NCI-H1105 (cell line): Measurements from ENCODE around the gene LMO2.

ENCODE experiments used
- DNase-seq: peaks from one replicate; lab custom pipeline; 2025; lab: John Stamatoyannopoulos, UW

LMO2 gene

GRCh38 chr11:33915526-33915925 lies 23.6 kb upstream of the LMO2 start:
- no peak for DNase-seq

DNA sequence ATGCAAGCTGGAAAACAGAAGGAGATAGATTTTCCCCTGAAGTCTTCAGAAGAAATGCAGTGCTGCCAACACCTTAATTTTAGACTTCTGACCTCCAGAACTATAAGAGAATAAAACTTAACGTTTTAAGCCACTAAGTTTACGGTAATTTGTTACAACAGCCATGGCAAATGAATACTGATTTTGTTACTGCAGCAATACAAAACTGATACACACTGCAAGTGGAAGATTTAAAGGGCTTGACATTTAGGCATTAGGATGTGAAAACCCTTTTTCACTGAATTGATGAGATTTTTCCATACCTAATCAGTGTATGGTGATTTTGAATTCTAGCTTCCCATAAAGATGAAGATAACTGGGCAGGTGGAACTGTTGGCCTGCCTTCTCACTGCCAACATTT lies 22.1 kb upstream of the LMO2 start:
- no peak for DNase-seq

GRCh38 chr11:33912405-33913361 lies 20.8 kb upstream of the LMO2 start:
- DNase-seq, result peak; percentile 70

DNA sequence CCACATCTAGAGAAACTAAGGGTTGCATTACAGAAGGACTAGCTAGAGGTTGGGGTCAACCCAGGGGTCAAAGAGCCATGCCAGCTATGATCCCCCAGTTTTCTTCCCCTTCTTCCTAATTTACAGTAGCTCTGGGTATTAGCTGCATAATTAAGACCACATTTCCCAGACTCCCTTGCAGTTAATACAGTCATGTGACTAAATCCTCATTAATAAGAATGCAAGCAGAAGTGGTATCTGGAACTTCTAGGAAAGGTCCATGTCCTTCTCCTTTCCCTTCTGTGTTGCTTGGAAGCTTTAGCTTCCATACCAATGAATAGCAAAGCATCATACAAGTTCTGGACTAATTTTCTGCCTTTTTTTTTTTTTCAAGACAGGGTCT lies 19.1 kb upstream of the LMO2 start:
- DNase-seq, result no peak

DNA sequence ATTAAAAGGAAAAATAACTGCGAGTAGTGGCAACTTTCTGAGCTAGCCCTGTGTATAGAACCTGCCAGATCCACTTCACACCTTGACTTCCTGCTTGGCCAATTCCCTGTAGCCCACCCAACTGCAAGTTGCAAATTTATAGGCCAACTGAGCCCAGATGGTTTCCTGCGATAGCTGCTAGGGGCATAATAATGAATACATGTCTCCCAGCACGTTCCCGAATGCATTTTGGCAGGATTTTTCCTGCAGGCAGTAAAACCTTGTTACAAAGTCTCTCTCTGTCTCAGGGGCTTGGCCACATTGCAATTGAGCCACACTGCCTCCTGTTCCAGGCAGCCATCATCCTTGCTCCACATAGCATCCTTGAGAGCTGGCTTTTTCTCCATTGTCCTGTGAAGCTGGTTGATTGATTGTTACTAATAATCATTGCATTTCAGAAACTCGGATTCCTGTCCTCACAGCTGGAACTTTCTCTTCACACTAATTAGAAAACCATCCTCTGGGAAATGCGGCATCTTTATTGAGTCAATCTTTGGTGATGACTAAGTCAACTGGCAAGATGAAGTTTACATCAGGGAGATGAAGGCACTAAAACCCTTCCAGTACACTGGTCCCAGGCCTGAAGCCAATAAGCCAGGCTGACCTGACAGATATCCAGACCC lies 18.6 kb upstream of the LMO2 start:
- no peak for DNase-seq

DNA sequence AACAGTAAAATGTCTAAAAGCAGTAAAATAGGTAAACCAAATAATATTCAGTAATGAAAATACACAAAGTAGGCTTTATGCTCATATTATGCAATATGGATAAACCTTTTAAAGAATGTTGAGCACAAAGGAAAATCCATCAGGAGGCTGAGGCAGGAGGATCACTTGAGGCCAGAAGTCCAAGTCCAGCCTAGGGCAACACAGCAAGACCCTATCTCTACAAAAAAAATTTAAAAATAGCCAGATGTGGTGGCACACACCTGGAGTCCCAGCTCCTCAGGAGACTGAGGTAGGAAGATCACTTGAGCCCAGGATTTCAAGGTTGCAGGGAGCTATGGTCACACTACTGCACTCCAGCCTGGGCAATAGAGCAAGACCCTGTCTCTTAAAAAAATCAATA lies 17.7 kb upstream of the LMO2 start:
- no peak for DNase-seq

DNA sequence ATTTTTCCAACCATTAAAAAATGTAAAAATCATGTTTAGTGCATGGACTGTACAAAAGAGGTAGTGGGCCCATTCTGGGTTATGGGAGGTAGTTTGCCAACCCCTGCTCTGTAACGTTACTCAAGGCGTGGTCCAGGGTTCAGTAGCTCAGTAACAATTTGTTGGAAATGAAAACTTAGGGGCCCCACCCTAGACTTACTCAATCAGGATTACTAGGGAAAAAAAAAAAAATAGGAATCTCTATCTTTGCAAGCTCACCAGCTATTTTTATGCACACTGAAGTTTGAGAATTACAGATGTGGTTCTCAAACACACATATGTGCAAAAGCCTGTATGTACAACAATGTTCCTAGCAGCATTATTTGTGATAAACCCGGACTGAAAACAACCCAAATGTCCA lies 17.3 kb upstream of the LMO2 start:
- no peak for DNase-seq

GRCh38 chr11:33907421-33907820 lies 15.5 kb upstream of the LMO2 start:
- no peak for DNase-seq

DNA sequence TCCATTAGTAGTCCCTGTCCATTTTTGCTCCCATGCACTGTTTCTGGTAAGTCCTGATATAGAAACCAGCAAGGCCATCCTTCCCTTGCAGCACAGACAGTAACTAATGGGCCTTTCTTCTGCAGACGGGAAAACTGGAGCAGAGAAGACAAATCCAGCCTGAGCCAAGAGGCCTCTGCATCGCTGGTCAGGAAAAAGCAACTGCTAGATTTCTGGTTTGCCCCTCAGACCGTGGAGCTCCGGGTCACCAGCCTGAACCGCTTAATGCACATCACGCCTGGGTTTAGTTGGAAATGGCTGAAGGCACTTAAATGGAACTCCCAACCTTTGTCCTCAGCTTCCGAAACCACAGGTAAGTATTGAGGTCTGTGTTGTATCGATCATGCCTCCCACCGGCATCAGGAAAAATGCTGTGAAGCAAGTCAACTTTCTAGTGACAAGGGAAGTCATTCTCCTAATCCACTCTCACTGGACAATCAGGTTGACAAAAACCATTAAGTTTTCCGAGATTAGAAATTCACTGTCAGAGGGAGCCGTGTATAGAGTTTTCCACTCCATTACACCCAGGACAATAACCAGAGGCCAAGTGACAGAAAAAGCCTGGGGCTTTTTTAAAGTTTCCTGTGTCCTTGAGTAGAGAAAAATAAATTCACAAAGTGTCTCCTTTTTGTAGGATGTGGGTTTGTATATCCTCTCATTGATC lies 14.8 kb upstream of the LMO2 start:
- DNase-seq, result no peak

GRCh38 chr11:33904102-33904501 lies 12.2 kb upstream of the LMO2 start:
- no peak for DNase-seq

DNA sequence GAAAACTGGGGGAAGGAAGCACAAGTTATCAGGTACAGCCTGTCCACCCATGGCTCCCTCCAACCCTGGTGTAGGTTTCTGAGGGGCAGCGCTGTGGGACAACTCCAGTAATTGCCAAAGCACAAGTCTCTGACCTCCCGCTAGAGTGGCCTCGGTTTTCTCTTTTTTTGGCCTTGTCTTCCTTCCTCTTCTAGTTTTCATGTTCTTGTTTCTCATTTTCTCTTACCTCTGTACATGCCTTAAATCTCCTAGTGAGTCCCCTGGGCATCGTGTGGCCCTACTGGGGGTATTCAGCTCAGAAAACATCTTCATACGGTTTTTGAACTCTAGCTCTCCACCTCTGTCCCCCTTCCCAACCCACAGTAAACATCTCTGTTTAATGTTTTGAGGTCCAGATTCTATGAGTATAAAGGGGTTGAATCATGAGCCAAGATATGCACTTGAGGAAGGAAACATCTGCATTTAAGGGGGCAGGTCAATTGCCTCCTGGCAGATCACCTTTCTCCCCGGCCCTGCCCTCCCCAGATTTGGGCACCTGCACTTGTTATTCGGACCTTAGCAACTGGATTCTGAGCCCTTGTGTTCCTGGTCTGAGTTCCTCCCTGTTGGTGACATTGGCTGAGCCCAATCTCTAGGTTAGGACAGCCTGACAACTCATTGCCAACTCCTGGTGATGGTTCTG lies 8.4 kb upstream of the LMO2 start:
- no peak for DNase-seq

- DNase-seq, result no peak
These were observed 7.6 kb upstream of the LMO2 start for GRCh38 chr11:33899400-33900037.

- no peak for DNase-seq
These were observed 7.1 kb upstream of the LMO2 start for GRCh38 chr11:33898957-33899356.

DNA sequence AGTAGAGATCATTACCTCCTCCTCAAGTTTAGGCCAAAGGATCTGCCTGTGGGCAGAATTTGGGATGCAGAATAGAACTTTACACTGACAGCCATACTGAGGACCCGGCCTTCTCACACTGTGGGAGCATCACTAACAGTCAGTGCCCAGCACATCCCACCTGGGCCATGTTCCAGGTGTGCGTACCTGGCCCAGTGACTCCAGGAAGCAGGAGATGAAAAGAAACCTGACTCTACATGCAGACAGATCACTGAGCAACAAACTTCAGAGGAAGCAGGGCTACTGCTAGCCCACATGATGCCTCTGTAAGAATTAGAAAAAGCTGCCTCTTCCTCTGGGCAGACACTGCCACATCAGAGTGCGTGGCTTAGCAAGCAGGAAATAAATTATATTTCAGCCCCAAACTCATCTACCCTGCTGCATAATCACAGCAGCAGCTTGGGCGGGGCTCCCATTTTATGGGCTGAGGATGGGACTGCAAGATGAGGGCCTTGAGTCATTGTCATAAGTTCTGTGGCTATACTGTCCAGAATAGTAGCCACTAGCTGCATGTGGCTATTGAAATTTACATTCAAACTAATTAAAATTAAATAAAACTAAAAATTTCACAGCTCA lies 6.0 kb upstream of the LMO2 start:
- no peak for DNase-seq

DNA sequence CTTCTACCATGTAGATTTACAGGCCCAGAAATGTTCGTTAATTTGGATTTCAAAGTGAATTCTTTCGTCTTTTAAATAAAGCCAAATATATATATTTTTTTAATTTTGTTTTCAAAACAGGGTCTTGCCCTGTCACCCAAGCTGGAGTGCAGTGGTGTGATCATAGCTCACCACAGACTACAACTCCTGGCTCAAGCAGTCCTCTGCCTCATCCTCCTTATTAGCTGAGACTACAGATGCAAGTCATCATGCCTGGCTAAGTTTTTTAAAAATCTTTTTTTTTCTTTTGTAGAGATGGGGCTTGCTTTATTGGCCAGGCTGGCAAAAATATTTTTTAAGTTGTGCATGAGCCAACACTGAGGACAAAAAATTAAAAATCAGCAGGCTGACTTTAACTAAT lies 5.0 kb upstream of the LMO2 start:
- DNase-seq, result no peak

GRCh38 chr11:33895752-33896137 lies 3.9 kb upstream of the LMO2 start:
- DNase-seq, result peak; percentile 75

- DNase-seq, result no peak
These were observed 2.5 kb upstream of the LMO2 start for GRCh38 chr11:33894398-33894746.

DNA sequence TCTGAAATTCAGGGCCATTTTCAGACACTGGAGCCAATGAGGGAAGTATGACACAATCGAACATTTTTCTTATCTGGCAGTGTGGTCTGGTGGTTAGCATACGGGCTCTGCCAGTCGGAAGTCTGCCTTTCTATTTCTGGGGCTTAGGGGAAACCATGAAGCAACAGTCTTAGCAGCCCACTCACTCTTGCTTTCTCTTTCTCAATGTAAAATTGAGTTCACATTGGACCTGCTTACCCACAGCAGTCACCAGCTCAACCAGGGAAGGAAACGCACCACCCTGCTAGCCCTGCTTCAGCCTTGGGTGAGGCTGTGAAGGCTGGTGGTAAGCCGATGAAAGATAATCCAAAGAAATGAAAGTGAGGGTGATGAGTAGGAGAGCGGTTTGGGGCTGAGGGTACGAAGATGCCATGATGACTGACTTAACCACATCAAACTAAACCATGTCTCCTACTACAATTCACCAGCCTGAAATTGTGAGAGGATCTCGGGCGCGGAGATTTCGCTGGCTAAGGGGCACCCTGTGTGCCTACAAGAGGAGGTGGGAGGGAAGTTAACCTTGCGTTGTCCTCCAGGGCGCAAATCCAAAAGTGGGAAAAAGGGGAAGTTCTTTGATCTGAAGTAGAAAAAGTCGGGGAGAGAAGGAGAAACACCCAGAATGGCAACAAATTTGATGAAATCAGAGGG lies 2.0 kb upstream of the LMO2 start:
- DNase-seq, result no peak

GRCh38 chr11:33892906-33893594 lies 1.2 kb upstream of the LMO2 start:
- no peak for DNase-seq

DNA sequence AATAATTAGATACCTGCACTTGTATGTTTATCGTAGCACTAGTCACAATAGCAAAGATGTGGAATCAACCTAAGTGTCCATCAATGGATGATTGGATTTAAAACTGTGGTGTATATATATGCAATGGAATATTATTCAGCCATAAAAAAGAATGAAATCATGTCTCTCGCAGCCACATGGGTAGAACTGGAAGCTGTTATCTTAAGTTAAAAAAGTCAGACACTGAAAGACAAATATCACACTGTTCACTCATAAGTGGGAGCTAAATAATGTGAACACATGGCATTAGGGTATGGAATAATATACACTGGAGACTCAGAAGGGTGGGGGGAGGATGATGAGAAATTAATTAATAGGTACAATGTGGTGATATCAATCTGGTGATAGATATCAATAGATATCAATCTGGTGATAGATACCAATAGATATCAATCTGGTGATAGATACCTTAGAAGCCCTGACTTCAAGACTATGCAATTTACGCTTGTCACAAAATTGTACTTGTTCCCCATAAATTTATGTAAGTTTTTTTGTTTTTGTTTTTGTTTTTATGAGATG lies 2.0 kb downstream of the LMO2 start:
- no peak for DNase-seq
